Panc1 (cell line): ENCODE measurements around the gene ZSCAN20. TPM values are rescaled to one million over a fixed set of nuclear protein-coding genes. Genes with fewer than 3 reads are reported as not detected.

ENCODE experiments used
- ATAC-seq: fragments of 200-7000 bp; cut with Tn5 transposase; 2 replicates; pipeline ENCODE4 v1.9.1; 2020; ENCODE audit warnings: mild to moderate bottlenecking, moderate library complexity
- BruUV-seq: library from RNA; stranded (reverse); fragments of 400-500 nt; replicated peaks from 2 replicates; lab custom pipeline; 2021; lab: Mats Ljungman, UMichigan
- CTCF ChIA-PET: fragments of 300-600 bp; sonication (Branson Sonifier 250); formaldehyde crosslinking; loops from one replicate; lab custom pipeline; 2022; ENCODE audit warnings: antibody characterized with exemption; lab: Charles Lee
- POLR2A ChIA-PET: fragments of 300-600 bp; sonication (Branson Sonifier 250); formaldehyde crosslinking; loops from one replicate; lab custom pipeline; 2022; ENCODE audit warnings: antibody characterized with exemption; lab: Charles Lee
- DNase-seq: peaks from one replicate; pipeline ENCODE4 v3.0.0-alpha.2; 2010; ENCODE audit warnings: low read depth, low spot score
- H3K27ac ChIP-seq: 2 replicates; pipeline ENCODE4 v1.5.1; 2011; ENCODE audit warnings: mild to moderate bottlenecking, low read length, inconsistent platforms
- H3K27me3 ChIP-seq: fragments of 200-500 bp; sonication (Bioruptor generic); 2 replicates; pipeline ENCODE4 v1.6.0; 2014; ENCODE audit warnings: low read length, inconsistent platforms; ENCODE audit not compliant: control insufficient read depth, insufficient read depth
- H3K36me3 ChIP-seq: fragments of 200-500 bp; sonication (Bioruptor generic); 2 replicates; pipeline ENCODE4 v1.5.1; 2014; ENCODE audit warnings: inconsistent platforms, mild to moderate bottlenecking, low read length, moderate library complexity; ENCODE audit not compliant: control insufficient read depth, insufficient read depth
- H3K4me1 ChIP-seq: 2 replicates; pipeline ENCODE4 v1.5.1; 2011; ENCODE audit warnings: inconsistent platforms, mild to moderate bottlenecking, low read length, moderate library complexity; ENCODE audit not compliant: control insufficient read depth, insufficient read depth
- H3K4me3 ChIP-seq, 2 experiments: 2 replicates each; pipeline ENCODE4 v1.5.1; 2011 to 2012; ENCODE audit warnings: low read depth in 2 of 2, low read length in 2 of 2, mild to moderate bottlenecking in 2 of 2, inconsistent platforms in 1 of 2, moderate library complexity in 1 of 2
- H3K9me3 ChIP-seq: fragments of 200-500 bp; sonication (Bioruptor generic); 2 replicates; pipeline ENCODE4 v1.5.1; 2014; ENCODE audit warnings: low read depth, mild to moderate bottlenecking, inconsistent platforms, low read length, moderate library complexity; ENCODE audit not compliant: control insufficient read depth, insufficient read depth
- CTCF ChIP-seq: fragments of 450-650 bp; IDR thresholded peaks from 2 replicates; pipeline ENCODE4 v1.5.1; 2017; ENCODE audit warnings: mild to moderate bottlenecking
- POLR2AphosphoS5 ChIP-seq: IDR thresholded peaks from 2 replicates; pipeline ENCODE4 v1.6.1; 2012; ENCODE audit warnings: mild to moderate bottlenecking, low read depth, low read length, moderate library complexity
- SIN3A ChIP-seq: IDR thresholded peaks from 2 replicates; pipeline ENCODE4 v1.6.1; 2012; ENCODE audit warnings: low read depth, mild to moderate bottlenecking, low read length, moderate library complexity, borderline replicate concordance; ENCODE audit not compliant: insufficient read depth
- TCF7L2 ChIP-seq: IDR thresholded peaks from 2 replicates; pipeline ENCODE4 v1.6.1; 2011; ENCODE audit warnings: mild to moderate bottlenecking, low read depth, low read length, inconsistent platforms
- in situ Hi-C: cut with HindIII; loops from 2 replicates; pipeline ENCODE4 v1.10.0; 2016; ENCODE audit warnings: low sequenced_read_pairs, low pct_unique_long_range_greater_than_20kb
- intact Hi-C: fragments of 100-400 bp; cut with micrococcal nuclease; formaldehyde crosslinking; loops from one replicate; pipeline ENCODE4 v1.10.0; 2022; ENCODE audit not compliant: unreplicated experiment
- total RNA-seq: library from RNA; stranded (reverse); gene quantifications from one replicate; pipeline ENCODE4 v1.2.1, GENCODE V29; 2021; ENCODE audit not compliant: unreplicated experiment
- TF ChIP-seq, protein P1 (sequence below), 2 experiments: IDR thresholded peaks; 2 replicates each; pipeline ENCODE4 v1.6.1; 2011 to 2012; ENCODE audit warnings: low read depth in 2 of 2, control low read depth in 1 of 2, low read length in 1 of 2, mild to moderate bottlenecking in 1 of 2, moderate library complexity in 1 of 2; ENCODE audit not compliant: insufficient read depth in 1 of 2

The ZSCAN20 gene
- total RNA-seq, 1 experiment from 2014 or later, result 6.9 TPM

GRCh38 chr1:33497410-33497809 lies 25.0 kb downstream of the ZSCAN20 start:
- in situ Hi-C loops, result no loop called here
- TF ChIP-seq SIN3A (no peak), TCF7L2 (no peak), CTCF (no peak), POLR2AphosphoS5 (no peak)
- TF ChIP-seq, protein P1, sequence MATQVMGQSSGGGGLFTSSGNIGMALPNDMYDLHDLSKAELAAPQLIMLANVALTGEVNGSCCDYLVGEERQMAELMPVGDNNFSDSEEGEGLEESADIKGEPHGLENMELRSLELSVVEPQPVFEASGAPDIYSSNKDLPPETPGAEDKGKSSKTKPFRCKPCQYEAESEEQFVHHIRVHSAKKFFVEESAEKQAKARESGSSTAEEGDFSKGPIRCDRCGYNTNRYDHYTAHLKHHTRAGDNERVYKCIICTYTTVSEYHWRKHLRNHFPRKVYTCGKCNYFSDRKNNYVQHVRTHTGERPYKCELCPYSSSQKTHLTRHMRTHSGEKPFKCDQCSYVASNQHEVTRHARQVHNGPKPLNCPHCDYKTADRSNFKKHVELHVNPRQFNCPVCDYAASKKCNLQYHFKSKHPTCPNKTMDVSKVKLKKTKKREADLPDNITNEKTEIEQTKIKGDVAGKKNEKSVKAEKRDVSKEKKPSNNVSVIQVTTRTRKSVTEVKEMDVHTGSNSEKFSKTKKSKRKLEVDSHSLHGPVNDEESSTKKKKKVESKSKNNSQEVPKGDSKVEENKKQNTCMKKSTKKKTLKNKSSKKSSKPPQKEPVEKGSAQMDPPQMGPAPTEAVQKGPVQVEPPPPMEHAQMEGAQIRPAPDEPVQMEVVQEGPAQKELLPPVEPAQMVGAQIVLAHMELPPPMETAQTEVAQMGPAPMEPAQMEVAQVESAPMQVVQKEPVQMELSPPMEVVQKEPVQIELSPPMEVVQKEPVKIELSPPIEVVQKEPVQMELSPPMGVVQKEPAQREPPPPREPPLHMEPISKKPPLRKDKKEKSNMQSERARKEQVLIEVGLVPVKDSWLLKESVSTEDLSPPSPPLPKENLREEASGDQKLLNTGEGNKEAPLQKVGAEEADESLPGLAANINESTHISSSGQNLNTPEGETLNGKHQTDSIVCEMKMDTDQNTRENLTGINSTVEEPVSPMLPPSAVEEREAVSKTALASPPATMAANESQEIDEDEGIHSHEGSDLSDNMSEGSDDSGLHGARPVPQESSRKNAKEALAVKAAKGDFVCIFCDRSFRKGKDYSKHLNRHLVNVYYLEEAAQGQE (IDR thresholded peaks at IDR 0.05; ENCODE audit: insufficient read depth in 1 of 2, low read depth in 2 of 2, low read length in 1 of 2), result no peak
- Histone ChIP-seq H3K9me3 (peaks cover 46% of the 10 kb centered on the region), H3K27me3 (no peaks in the 10 kb centered on the region), H3K27ac (no peak overlapping the region), H3K4me1 (no peaks in the 10 kb centered on the region), H3K36me3 (no peaks in the 10 kb centered on the region), H3K4me3 (no peak overlapping the region)
- no TSS peak for BruUV-seq
- ChIA-PET CTCF (interaction anchor here (0.7 kb wide), 1 partner anchor 240 kb away, joined by 3 read pairs; no protein-coding TSS in a partner anchor), POLR2A (no interaction called here)
- ATAC-seq (no peak), DNase-seq (no peak)
- intact Hi-C loops, result no loop called here

- DNase-seq, result no peak
- Histone ChIP-seq H3K27ac (no peak overlapping the region), H3K27me3 (no peaks in the 10 kb centered on the region), H3K4me3 (no peak overlapping the region), H3K9me3 (peaks cover 20% of the 10 kb centered on the region), H3K36me3 (no peaks in the 10 kb centered on the region), H3K4me1 (no peaks in the 10 kb centered on the region)
- no TSS peak for BruUV-seq
- ATAC-seq, result no peak
- ChIA-PET CTCF (interaction anchor here (0.7 kb wide), 2 partner anchors 88 to 1472 kb away, joined by 3 to 4 read pairs; no protein-coding TSS in a partner anchor), POLR2A (no interaction called here)
- intact Hi-C loops (no loop called here), in situ Hi-C loops (no loop called here)
- TF ChIP-seq SIN3A (no peak), CTCF (peak; percentile 31; the same call in 1 of the 2 replicates)
These were observed 28.1 kb downstream of the ZSCAN20 start for GRCh38 chr1:33500547-33500946.
